ENCODE results near the gene PPP2R1A.

Gene PPP2R1A

DNA sequence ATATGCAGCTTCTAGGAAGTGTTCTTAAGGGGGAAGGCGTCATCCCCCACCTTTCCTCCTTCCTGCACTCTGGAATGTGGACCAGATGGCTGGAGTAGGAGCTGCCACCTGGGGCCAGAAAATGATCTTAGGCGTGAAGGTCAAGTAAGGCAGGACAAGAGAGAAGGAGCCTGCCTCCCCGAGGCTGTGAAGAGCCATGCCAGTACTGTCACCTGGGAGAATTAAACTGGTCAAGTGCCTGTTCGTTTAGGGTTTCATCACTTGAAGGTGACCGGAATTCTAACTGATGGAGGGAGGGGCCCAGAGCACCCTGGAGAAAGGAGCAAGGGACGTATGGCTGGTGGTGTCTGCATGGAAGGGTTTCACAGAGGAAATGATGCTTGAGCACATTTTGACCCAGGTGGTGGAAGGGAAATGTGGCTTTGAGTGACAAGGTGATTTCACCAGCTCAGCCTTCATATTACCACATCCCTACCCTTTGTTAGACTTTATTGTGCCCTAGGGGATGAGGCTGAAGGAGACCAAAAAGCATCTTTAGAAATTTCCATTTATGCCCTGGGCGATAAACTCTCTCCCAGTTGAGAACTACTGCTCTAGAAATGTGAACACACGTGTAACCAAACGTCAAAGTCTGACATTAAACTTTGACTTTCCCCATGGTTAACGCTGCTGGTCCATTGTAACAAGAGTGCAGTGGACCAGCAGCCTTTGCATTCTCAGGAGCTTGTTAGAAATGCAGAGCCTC lies 37.5 kb downstream of the PPP2R1A start:
- Histone ChIP-seq H3K27ac (no peak overlapping the region), H3K4me3 (no peak overlapping the region)
- DNase-seq (ENCODE audit: low spot score), result no peak
- TF ChIP-seq, protein P1, sequence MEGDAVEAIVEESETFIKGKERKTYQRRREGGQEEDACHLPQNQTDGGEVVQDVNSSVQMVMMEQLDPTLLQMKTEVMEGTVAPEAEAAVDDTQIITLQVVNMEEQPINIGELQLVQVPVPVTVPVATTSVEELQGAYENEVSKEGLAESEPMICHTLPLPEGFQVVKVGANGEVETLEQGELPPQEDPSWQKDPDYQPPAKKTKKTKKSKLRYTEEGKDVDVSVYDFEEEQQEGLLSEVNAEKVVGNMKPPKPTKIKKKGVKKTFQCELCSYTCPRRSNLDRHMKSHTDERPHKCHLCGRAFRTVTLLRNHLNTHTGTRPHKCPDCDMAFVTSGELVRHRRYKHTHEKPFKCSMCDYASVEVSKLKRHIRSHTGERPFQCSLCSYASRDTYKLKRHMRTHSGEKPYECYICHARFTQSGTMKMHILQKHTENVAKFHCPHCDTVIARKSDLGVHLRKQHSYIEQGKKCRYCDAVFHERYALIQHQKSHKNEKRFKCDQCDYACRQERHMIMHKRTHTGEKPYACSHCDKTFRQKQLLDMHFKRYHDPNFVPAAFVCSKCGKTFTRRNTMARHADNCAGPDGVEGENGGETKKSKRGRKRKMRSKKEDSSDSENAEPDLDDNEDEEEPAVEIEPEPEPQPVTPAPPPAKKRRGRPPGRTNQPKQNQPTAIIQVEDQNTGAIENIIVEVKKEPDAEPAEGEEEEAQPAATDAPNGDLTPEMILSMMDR (IDR thresholded peaks at IDR 0.05), result no peak

DNA sequence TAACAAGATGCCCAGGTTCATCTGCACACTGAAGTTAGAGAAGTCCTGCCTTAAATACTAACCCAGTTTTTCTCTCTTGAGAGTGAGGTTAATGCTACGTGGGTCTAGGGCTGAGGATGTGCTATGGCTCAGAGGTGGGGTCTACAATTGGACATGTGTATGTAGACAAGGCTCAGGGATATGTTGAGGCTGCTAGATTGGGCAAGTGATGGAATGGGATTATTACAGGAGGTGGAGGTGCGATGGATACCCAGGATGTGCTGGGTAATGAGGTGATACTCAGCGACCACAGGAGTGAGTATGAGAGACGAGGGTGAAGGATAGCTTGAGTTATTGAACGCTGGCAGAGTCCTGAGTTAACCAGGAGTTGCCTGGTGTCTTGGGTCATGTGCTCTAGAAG lies 38.1 kb downstream of the PPP2R1A start:
- Histone ChIP-seq H3K4me3 (no peak overlapping the region), H3K27ac (no peak overlapping the region)
- DNase-seq (ENCODE audit: low spot score), result peak; percentile 26
- TF ChIP-seq, protein P1 (IDR thresholded peaks at IDR 0.05), result no peak

DNA sequence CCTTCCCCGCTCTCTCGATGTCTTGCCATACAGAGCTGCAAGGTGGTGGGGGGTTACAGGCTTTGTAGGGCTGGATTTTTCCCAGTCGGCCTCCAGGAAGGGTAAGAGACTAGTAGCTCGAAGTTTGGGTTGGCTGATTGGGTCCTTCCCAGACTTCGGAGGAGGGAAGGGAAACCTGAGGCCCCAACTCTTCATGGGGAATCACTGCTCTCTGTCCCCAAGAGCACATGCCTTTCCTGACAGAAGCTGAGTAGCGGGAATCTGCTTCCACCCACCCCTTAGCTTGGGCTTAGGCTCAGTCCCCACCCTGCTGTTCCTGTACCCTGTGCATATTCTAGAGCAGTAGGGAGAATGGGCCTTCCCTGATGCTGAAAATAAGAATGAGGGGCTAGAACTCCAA lies 39.7 kb downstream of the PPP2R1A start:
- DNase-seq (ENCODE audit: low spot score), result peak; percentile 64
- TF ChIP-seq, protein P1 (IDR thresholded peaks at IDR 0.05), result no peak
- Histone ChIP-seq H3K4me3 (no peak overlapping the region), H3K27ac (no peak overlapping the region)

DNA sequence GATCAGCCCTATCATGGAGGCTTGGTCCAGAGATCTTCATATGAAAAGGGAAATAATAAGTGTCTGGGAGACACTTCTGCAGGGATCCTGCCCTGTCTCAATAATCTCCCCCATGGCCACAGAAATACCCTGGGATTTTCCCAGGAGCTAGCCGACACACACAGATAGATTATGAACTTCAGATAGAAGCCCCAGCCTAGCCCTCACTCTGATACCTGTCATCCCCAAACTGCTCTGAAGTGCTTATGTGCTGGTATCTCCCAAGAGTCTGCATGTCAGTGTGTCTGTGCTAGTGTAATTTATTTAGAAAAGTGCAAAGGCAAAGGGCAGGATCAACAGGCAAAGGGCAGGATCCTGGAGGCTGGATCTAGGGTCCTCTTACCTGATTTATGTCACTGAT lies 40.8 kb downstream of the PPP2R1A start:
- no peak overlapping the region for H3K27ac ChIP-seq
- DNase-seq (ENCODE audit: low spot score), result peak; percentile 36
- TF ChIP-seq, protein P1 (IDR thresholded peaks at IDR 0.05), result no peak
- H3K4me3 ChIP-seq, result no peak overlapping the region

DNA sequence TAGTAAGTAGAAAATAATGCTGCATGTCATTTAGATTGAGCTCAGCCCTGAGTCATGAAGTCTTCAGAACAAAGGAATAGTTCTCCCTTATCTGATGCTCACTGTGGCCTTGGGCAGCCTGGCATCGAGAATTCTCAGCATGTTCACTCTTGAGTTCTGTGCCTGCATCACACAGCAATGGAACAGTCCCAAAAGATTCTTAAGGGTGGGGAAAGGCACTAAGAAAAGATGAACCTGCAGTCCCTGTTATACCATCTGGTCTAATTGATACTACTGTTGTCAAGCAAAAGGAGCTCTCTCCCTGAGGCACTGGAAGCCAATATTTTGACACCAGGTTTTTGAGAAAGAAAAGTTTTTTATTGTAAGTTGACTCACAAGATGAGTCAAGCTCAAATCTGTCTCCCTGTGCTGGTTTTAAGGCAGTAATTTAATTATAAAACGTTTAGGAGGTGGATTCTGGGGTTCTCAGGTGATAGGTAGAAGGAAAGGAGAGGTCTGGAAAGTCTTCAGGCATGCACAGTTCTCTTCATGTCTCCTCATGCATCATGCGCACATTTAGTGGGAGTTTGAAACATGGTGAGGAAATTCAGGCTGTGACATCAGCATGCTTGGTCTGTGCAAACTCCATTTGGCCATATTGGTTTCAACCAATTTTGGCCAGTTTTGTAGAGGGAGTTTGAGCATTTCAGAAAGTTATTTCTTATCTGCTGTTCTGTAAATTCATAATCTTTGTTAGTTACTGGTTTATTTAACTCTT lies 41.5 kb downstream of the PPP2R1A start:
- H3K4me3 ChIP-seq, result no peak overlapping the region
- H3K27ac ChIP-seq, result no peak overlapping the region
- DNase-seq (ENCODE audit: low spot score), result no peak
- TF ChIP-seq, protein P1 (IDR thresholded peaks at IDR 0.05), result no peak

DNA sequence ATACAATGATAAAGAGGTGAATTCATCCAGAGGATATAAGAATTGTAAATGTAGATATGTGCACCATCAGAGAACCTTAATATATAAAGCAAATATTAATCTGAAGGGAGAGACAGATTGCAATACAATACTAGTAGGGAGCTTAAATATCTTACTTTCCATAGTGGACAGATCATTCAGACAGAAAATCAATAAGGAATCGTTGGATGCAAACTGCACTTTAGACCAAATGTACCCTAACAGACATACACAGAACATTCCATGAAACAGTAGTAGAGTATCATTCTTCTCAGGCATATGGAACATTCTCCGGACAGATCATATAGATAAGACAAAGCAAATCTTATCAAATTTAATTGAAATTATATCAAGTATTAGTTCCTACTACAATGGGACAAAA lies 44.6 kb downstream of the PPP2R1A start:
- TF ChIP-seq, protein P1 (IDR thresholded peaks at IDR 0.05), result no peak
- DNase-seq (ENCODE audit: low spot score), result no peak

DNA sequence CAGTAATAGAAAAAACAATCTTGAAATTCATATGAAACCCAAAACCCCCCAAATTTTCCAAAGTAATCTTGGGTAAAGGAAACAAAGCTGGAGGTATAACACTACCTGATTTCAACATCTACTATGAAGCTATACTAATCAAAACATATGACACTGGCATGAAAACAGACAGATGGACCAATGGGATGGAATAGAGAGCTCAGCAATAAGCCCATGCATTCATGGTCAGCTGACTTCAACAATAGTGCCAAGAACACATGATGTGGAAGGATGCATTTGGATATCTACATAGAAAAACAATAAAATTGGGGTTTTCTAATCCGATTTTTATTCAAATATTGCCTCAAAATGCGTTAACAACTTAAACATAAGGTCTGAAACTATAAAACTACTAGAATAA lies 47.3 kb downstream of the PPP2R1A start:
- no peak for DNase-seq (ENCODE audit: low spot score)
- TF ChIP-seq, protein P1 (IDR thresholded peaks at IDR 0.05), result no peak
- no peak overlapping the region for H3K27ac ChIP-seq
- H3K4me3 ChIP-seq, result no peak overlapping the region

More for the DNA sequence above, 44.6 kb downstream of the PPP2R1A start:
- H3K27ac ChIP-seq, result no peak overlapping the region
- no peak overlapping the region for H3K4me3 ChIP-seq

Measured in coronary artery (tissue), 2 donors.